Activated T-cell treated with anti-CD3 and anti-CD28 coated beads, Interleukin-2, amount 50 U/mL, for 24 hours (primary cell): ENCODE results near the gene SRCIN1.

Experiments
- DNase-seq: peaks from one replicate; pipeline ENCODE4 v3.0.0-alpha.2; 2020
- H3K27ac Mint-ChIP-seq: 2 replicates; pipeline ENCODE4 v1.8.0; 2020; ENCODE audit warnings: mild to moderate bottlenecking, mixed read lengths
- H3K27me3 Mint-ChIP-seq: 2 replicates; pipeline ENCODE4 v1.8.0; 2020; ENCODE audit warnings: mixed read lengths
- H3K36me3 Mint-ChIP-seq: 2 replicates; pipeline ENCODE4 v1.8.0; 2020; ENCODE audit warnings: low read depth, mixed read lengths
- H3K4me1 Mint-ChIP-seq: 2 replicates; pipeline ENCODE4 v1.8.0; 2020; ENCODE audit warnings: low read depth, mixed read lengths
- H3K4me3 Mint-ChIP-seq: 2 replicates; pipeline ENCODE4 v1.8.0; 2020; ENCODE audit warnings: mild to moderate bottlenecking, moderate library complexity, mixed read lengths
- H3K9me3 Mint-ChIP-seq: 2 replicates; pipeline ENCODE4 v1.8.0; 2020; ENCODE audit warnings: mixed read lengths

The SRCIN1 gene

DNA sequence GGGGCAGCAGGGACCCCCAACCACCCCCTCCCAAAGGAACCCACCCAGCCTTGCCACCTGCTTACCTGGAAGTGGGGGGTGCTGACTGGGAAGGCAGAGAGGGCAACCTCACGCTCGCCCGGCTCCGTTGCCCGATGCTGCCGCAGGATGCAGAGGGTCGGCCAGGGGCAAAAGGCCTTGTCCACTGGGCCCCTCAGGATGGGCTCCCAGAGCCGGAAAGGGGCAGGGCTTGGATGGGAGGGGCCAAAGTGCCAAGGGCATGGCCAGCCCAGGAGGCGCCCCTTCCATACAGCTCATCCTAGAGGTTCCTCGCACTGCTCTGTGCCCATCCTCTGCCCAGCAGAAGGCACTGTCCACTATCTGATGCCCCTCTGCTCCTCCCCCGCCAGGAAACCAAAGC lies 59.4 kb downstream of the SRCIN1 start:
- no peak overlapping the region for H3K4me3 Mint-ChIP-seq
- H3K4me1 Mint-ChIP-seq, result no peaks in the 10 kb centered on the region
- no peaks in the 10 kb centered on the region for H3K36me3 Mint-ChIP-seq
- no peaks in the 10 kb centered on the region for H3K9me3 Mint-ChIP-seq
- peaks cover 14% of the 10 kb centered on the region for H3K27me3 Mint-ChIP-seq
- no peak for DNase-seq
- H3K27ac Mint-ChIP-seq, result no peak overlapping the region

DNA sequence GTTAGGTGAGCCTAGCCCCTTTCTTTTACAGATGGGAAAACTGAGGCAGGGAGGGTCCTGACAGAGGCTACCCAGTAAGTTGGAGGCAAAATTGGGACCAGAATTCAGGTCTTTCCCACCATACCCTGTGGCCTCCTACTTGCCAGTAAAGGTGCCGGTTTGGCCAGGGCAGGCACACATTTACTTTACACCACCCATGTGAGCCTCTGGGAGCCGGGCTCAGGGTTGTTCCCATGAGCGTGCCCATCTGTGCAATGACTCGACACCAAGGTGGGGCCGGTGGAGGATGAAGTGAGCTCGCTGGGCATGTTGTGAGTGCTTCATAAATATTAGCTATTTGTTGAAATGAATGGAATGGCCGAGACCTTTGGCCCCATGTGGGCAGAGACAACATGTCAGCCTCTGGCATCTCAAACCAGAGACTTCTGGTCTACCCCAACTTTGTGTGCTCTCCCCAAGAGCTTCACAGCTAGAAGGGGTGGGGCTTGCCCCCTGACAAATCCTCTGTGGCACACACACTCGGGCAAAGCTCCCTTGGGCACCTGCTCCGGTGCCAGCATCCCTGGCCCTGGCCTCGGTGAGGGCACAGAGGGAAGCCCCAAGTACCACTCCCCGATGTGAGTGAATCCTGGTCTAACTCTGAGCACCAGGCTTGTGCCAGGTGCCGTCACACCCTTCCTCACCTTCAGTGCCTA lies 60.1 kb downstream of the SRCIN1 start:
- H3K27me3 Mint-ChIP-seq, result peaks cover 15% of the 10 kb centered on the region
- no peak overlapping the region for H3K4me3 Mint-ChIP-seq
- H3K27ac Mint-ChIP-seq, result no peak overlapping the region
- no peaks in the 10 kb centered on the region for H3K9me3 Mint-ChIP-seq
- H3K36me3 Mint-ChIP-seq, result no peaks in the 10 kb centered on the region
- DNase-seq, result no peak
- no peaks in the 10 kb centered on the region for H3K4me1 Mint-ChIP-seq

DNA sequence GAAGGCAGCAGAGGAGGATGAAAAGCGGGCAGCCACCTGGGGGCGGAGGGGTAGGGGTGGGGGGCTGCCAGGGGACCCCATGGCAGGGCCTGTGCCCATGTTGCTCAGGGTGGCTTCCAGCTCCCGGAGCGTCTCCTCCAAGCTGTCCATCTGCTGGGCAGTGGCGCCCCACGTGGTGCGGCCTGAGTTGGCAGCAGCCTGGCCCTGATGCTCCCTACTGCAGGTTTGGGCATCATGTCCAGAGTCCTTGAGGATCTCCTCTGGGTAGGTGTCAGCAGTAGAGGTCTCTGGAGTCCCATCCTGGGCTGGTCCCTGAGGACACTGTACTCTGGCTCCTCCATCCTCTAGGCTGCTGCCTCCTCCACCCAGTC lies 60.9 kb downstream of the SRCIN1 start:
- DNase-seq, result no peak
- no peaks in the 10 kb centered on the region for H3K36me3 Mint-ChIP-seq
- H3K9me3 Mint-ChIP-seq, result no peaks in the 10 kb centered on the region
- H3K27me3 Mint-ChIP-seq, result peaks cover 19% of the 10 kb centered on the region
- H3K27ac Mint-ChIP-seq, result no peak overlapping the region
- H3K4me3 Mint-ChIP-seq, result no peak overlapping the region
- H3K4me1 Mint-ChIP-seq, result no peaks in the 10 kb centered on the region

DNA sequence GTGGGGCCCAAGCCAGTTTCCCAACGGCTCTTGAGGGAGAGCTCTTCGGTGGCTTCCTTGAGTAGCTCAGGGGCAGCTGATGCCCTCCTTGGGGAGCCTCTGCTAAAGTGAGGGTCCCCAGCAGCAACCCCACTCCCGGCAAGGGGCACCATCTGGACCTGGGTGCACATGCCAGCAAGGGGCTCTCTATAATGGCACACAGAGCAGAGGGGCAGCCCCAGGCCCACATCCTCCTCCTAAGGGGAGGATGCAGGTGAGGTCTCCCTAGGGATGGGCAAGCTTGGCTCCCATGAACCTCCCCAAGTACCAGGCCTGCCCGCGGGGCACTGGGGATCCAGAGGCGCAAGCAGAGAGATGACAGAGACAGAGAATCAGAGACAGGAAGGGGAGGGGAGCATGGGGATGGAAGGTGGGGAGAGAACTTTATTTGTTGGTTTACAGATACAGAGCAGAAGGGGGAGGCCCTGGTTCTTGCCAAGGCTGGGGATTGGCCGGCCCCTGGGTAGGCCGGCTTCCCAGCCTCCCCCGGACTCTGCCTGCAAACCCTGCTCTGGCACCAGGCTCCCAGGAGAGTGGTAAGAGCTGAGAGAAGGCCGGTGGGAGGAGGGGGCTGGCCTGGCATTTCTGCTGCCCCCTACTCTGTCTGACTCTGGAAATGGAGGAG lies 61.4 kb downstream of the SRCIN1 start:
- H3K27ac Mint-ChIP-seq, result no peak overlapping the region
- H3K4me1 Mint-ChIP-seq, result no peaks in the 10 kb centered on the region
- H3K4me3 Mint-ChIP-seq, result no peak overlapping the region
- peaks cover 22% of the 10 kb centered on the region for H3K27me3 Mint-ChIP-seq
- H3K36me3 Mint-ChIP-seq, result no peaks in the 10 kb centered on the region
- no peak for DNase-seq
- no peaks in the 10 kb centered on the region for H3K9me3 Mint-ChIP-seq

DNA sequence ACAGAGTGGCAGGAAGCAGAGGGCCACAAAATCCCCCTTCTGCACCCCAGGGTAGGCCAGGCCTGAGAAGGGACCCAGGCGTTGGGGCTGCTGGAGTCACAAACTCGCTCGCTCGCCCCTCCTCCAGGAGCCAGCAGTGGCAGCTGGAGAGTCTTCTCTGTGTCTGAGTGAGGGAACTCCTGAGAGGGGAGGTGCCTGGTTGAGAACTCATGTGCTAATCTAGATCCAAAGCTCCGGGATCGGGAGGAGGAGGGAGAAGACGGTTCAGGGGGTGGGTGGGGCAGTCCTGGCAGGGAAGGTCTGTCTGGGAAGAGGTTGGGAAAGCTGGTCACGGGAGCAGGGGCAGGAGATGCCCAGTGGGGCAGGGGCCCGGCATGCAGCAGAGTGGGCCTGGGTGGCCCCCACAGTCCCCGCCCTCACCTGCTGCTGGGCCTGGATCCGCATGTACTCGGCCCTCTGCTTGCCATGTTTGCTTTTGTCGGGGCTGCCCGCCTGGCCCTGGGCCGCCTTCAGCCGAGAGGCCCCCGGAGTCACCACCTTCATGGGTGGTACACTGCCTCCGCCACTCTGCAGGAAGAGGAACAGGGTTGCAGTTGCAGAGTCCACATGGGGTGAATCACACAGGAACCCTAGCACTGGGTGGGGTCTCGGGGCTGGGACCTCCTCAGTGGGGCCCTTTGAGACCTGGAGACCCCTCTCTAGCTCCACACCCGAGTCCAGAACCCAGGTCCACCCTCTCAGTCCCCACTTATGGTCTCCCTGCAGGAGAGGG lies 62.2 kb downstream of the SRCIN1 start:
- Mint-ChIP-seq H3K9me3 (no peaks in the 10 kb centered on the region), H3K4me1 (no peaks in the 10 kb centered on the region), H3K27me3 (peaks cover 25% of the 10 kb centered on the region), H3K36me3 (no peaks in the 10 kb centered on the region), H3K4me3 (no peak overlapping the region), H3K27ac (no peak overlapping the region)
- DNase-seq, result no peak

DNA sequence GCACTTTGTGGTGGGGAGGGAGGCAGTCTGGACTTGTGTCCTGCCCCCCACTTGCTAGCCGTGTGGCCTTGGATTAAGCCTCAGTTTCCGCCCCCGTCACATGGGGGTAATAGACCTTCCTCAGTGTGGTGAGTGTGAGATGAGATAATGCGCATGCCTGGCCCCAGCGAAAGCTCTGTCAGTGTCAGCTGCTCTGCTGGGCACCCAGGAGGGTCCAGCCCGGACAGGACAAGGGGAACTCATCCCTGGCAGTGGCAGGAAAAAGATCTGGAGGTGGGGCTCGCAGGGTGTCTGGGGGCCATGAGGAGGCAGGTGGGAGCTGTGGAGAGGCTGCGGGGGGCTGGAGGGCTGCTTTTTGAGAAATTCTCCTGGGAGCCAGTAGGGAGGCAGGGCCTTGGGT lies 63.5 kb downstream of the SRCIN1 start:
- H3K4me3 Mint-ChIP-seq, result no peak overlapping the region
- H3K27ac Mint-ChIP-seq, result no peak overlapping the region
- H3K27me3 Mint-ChIP-seq, result peaks cover 24% of the 10 kb centered on the region
- no peaks in the 10 kb centered on the region for H3K9me3 Mint-ChIP-seq
- DNase-seq, result no peak
- H3K4me1 Mint-ChIP-seq, result no peaks in the 10 kb centered on the region
- no peaks in the 10 kb centered on the region for H3K36me3 Mint-ChIP-seq

DNA sequence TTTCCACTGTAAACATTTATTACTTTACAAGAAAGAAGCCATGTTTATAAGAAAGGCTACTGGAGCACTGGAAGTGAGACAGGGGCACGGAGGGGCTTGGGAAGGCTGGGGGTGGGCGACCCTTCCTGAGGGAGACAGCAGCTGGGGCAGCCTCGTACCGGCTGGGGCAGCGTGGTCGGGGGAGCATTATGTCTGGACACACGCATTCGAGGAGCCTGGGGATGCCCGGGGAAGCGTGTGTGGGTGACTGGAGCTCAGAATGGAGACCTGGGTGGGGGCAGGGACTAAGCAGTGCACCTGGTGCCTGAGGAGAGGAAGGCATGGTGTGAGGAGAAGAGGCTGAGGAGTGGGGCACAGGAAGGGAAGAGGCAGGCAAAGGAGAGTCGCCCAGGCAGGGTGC lies 64.5 kb downstream of the SRCIN1 start:
- H3K9me3 Mint-ChIP-seq, result no peaks in the 10 kb centered on the region
- no peak for DNase-seq
- peaks cover 21% of the 10 kb centered on the region for H3K27me3 Mint-ChIP-seq
- no peaks in the 10 kb centered on the region for H3K4me1 Mint-ChIP-seq
- no peak overlapping the region for H3K27ac Mint-ChIP-seq
- no peak overlapping the region for H3K4me3 Mint-ChIP-seq
- H3K36me3 Mint-ChIP-seq, result no peaks in the 10 kb centered on the region

DNA sequence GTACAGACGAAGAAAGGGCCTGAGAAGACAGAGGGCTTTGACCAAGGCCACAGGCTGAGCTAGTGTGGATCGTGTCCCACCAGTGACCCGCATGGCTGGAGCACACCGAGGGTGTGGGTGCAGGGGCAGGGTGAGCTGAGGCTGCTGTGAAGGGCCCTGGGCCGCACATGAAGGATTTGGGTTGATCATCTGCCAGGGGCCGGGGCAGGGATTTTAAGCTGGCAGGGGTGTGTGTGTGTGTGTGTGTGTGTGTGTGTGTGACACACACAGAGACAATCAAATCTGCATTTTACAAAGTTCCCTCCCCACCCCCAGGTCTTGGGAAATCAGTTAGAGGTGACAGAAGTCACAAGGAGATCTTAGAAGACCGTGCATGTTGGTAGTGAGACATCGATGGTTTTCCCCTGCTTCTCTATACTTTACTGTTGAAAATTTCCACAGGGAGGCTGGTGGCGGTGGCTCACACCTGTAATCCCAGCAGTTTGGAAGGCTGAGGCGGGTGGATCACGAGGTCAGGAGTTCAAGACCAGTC lies 65.2 kb downstream of the SRCIN1 start:
- Mint-ChIP-seq H3K27ac (no peak overlapping the region), H3K4me1 (no peaks in the 10 kb centered on the region), H3K9me3 (no peaks in the 10 kb centered on the region), H3K36me3 (no peaks in the 10 kb centered on the region), H3K27me3 (peaks cover 28% of the 10 kb centered on the region), H3K4me3 (no peak overlapping the region)
- no peak for DNase-seq

DNA sequence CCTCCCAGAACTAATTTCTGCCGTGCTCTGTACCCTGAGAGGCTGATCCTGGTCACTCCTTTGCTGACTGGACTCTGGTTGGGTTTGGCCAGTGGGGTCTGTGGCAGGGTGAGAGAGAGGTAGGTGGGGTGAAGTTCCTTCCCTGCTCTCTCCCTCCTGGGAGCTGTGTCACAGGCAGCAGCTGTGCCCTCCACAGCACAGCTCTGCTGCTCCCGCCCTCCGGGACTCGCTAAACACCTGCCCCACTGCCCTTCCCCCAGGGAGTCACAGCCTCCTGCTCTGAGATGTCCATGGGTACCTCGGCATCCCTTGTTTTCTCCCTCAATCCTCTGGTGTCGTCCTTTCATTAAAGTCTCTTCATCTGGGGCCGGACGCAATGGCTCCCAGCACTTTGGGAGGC lies 66.4 kb downstream of the SRCIN1 start:
- H3K4me1 Mint-ChIP-seq, result no peaks in the 10 kb centered on the region
- H3K9me3 Mint-ChIP-seq, result no peaks in the 10 kb centered on the region
- peaks cover 32% of the 10 kb centered on the region for H3K27me3 Mint-ChIP-seq
- H3K27ac Mint-ChIP-seq, result no peak overlapping the region
- DNase-seq, result no peak
- no peaks in the 10 kb centered on the region for H3K36me3 Mint-ChIP-seq
- H3K4me3 Mint-ChIP-seq, result no peak overlapping the region

DNA sequence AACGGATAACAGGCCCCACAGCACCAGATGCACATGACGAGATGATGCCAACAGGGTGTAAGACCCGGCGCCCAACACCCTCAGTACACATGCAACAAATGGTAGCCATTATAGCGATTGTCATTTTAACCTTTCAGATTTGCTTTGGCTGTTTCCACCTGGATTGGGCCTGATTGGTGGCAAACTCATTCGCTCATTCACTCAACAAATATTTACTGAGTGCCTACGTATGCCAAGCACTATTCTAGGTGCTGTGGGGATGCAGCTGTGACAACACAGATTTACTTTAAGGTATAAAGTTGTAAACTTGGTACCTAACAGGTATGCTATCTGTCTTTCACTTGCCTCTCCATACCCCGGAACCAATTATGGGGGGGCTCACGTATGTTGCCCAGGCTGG lies 66.8 kb downstream of the SRCIN1 start:
- Mint-ChIP-seq H3K4me3 (no peak overlapping the region), H3K36me3 (no peaks in the 10 kb centered on the region), H3K27ac (no peak overlapping the region)

DNA sequence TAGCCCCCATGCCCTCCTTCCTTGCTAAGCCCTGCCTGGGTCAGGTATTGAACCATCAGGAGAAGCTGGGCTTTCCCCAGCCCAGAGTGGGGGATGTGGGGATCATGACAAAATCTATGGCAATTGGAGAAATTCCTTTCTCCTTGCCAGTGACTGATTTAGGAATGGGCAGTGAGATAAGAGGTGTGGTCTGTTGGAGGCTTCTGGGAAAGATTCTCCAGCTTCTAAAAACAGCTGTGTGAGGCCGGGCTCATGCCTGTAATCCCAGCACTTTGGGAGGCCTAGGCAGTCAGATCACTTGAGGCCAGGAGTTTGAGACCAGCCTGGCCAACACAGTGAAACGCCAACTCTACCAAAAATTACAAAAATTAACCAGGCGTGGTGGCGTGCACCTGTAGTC lies 69.1 kb downstream of the SRCIN1 start:
- H3K9me3 Mint-ChIP-seq, result no peaks in the 10 kb centered on the region
- H3K27ac Mint-ChIP-seq, result no peak overlapping the region
- no peak overlapping the region for H3K4me3 Mint-ChIP-seq
- DNase-seq, result no peak
- H3K4me1 Mint-ChIP-seq, result no peaks in the 10 kb centered on the region
- no peaks in the 10 kb centered on the region for H3K36me3 Mint-ChIP-seq
- peaks cover 40% of the 10 kb centered on the region for H3K27me3 Mint-ChIP-seq

More for the DNA sequence above, 66.8 kb downstream of the SRCIN1 start:
- no peak for DNase-seq
- H3K27me3 Mint-ChIP-seq, result peaks cover 32% of the 10 kb centered on the region
- H3K4me1 Mint-ChIP-seq, result no peaks in the 10 kb centered on the region
- no peaks in the 10 kb centered on the region for H3K9me3 Mint-ChIP-seq

DNA sequence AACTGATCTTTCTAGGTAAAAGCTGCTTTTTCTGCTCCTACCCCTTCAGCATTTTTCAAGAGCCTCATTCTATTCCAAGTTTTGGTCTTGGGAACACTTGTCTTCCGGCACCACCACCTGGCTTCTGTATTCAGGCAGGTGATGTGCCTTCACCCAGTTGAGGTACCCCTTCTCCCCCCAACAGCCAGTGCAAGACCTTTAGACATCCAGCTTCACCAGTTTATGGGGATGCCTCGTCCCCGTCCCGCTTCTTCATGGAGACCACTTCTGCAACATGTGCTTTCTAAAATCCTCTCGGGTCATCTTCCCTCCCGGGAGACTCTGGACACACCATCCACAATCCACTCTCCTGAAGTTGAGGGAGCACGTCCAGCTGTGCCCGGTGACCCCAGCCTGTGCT lies 69.9 kb downstream of the SRCIN1 start:
- Mint-ChIP-seq H3K4me1 (no peaks in the 10 kb centered on the region), H3K27me3 (peaks cover 41% of the 10 kb centered on the region), H3K27ac (no peak overlapping the region), H3K36me3 (no peaks in the 10 kb centered on the region), H3K4me3 (no peak overlapping the region), H3K9me3 (no peaks in the 10 kb centered on the region)
- DNase-seq, result no peak

DNA sequence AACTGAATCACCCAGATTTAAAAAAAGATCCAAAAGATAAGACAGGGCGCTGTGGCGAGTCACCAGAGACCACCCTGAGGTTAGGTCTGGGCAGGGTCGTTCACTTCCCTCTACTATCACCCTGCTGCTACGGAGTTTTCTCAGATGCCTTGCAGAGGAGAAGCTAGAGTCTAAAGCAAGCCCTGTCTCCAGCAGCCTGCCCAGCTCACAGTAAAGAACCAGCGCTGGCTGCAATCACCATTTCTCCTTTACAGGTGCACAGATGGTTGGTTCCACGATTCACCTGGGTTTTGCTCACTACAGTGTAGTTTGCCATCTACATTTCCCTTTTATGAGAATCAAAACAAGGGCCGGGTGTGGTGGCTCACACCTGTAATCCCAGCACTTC lies 71.3 kb downstream of the SRCIN1 start:
- no peaks in the 10 kb centered on the region for H3K4me1 Mint-ChIP-seq
- DNase-seq, result no peak
- peaks cover 46% of the 10 kb centered on the region for H3K27me3 Mint-ChIP-seq
- H3K9me3 Mint-ChIP-seq, result no peaks in the 10 kb centered on the region
- no peak overlapping the region for H3K27ac Mint-ChIP-seq
- no peak overlapping the region for H3K4me3 Mint-ChIP-seq
- no peaks in the 10 kb centered on the region for H3K36me3 Mint-ChIP-seq

DNA sequence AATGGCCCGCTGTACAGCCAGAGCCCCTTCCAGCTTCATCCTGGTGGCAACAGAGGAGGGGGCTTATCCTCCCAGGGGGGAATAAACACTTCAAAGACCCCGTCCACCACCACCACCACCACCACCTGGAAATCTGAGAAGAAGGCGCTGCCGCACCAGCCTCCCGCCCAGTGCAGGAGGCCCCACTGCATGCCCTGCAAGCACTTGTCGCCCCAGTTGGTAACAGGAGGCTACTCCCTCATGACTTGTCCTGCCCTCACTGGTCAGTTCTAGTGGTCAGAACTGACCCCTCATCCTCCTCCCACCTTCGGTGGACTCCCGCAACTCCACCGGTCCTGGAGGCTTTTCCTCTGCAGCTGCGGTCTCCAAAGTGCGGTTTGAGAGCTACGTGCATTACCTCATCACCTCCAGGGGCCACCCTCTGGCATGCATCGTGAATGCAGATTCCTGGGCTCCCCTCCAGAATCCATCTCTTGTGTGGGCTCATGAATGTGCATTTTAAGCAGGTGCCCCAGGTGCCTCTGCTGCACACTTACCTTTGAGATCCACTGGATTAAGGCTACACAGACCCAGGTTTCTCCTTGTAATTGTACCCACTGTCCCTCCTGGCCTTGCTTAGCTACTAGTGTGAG lies 71.8 kb downstream of the SRCIN1 start:
- H3K27me3 Mint-ChIP-seq, result peaks cover 48% of the 10 kb centered on the region
- no peaks in the 10 kb centered on the region for H3K9me3 Mint-ChIP-seq
- DNase-seq, result no peak
- H3K27ac Mint-ChIP-seq, result no peak overlapping the region
- H3K4me1 Mint-ChIP-seq, result no peaks in the 10 kb centered on the region
- H3K4me3 Mint-ChIP-seq, result no peak overlapping the region
- H3K36me3 Mint-ChIP-seq, result no peaks in the 10 kb centered on the region
